K562 (cell line): ENCODE measurements around the gene PICK1. TPM values are rescaled to one million over a fixed set of nuclear protein-coding genes. Genes with fewer than 3 reads are reported as not detected.

Experiments
- ATAC-seq: fragments of 200-7000 bp; cut with Tn5 transposase; 3 replicates; pipeline ENCODE4 v1.9.1; 2020; ENCODE audit warnings: moderate library complexity
- BruUV-seq: library from RNA; stranded (reverse); fragments of 400-500 nt; replicated peaks from 2 replicates; lab custom pipeline; 2021; lab: Mats Ljungman, UMichigan
- CTCF ChIA-PET: fragments of 300-600 bp; formaldehyde crosslinking; extraction: SDS; loops from one replicate; lab custom pipeline; 2021; ENCODE audit warnings: low intra/inter-chr PET ratio; lab: Yijun Ruan, JAX
- POLR2A ChIA-PET: fragments of 300-600, 350-650 bp; sonication (Branson Sonifier 250); formaldehyde crosslinking; extraction: SDS; loops from one replicate; lab custom pipeline; 2021; ENCODE audit warnings: antibody characterized with exemption, inconsistent platforms; lab: Yijun Ruan, JAX
- DNase-seq, 4 experiments: peaks; one replicate each; pipeline versions ENCODE4 v3.0.0 to v3.0.0-alpha.2; 2011 to 2018; ENCODE audit warnings: low spot score in 3 of 4, mixed read lengths in 3 of 4; ENCODE audit errors: extremely low read depth in 1 of 4
- FAIRE-seq: peaks from 2 replicates; lab custom pipeline; 2011; peaks lifted over from hg19 to GRCh38; lab: Jason Lieb, UNC
- H2AFZ ChIP-seq: 2 replicates; pipeline ENCODE4 v1.6.0; 2011; ENCODE audit warnings: low read depth, low read length, control low read depth, inconsistent platforms
- H3K27ac ChIP-seq: fragments of 200-600 bp; 3 replicates; pipeline ENCODE4 v1.8.0; 2011; ENCODE audit warnings: low read depth, mild to moderate bottlenecking, control low read depth, inconsistent platforms, low read length, moderate library complexity, mixed read lengths; ENCODE audit errors: extremely low read depth
- H3K27me3 ChIP-seq, 2 experiments: fragments of 300-600 bp in 1 of 2; 2 replicates in 1 of 2; 3 replicates in 1 of 2; pipeline versions ENCODE4 v1.6.0 to v1.8.0; 2011; ENCODE audit warnings: inconsistent platforms in 2 of 2, low read length in 2 of 2, mild to moderate bottlenecking in 1 of 2, mixed read lengths in 1 of 2, moderate library complexity in 1 of 2; ENCODE audit not compliant: control insufficient read depth in 2 of 2, insufficient read depth in 2 of 2
- H3K36me3 ChIP-seq: fragments of 300-600 bp; 3 replicates; pipeline ENCODE4 v1.8.0; 2011; ENCODE audit warnings: mild to moderate bottlenecking, low read length, inconsistent platforms; ENCODE audit not compliant: control insufficient read depth, insufficient read depth
- H3K4me1 ChIP-seq, 2 experiments: fragments of 200-600 bp in 1 of 2; replicated peaks in 1 of 2; 2 replicates in 1 of 2; 3 replicates in 1 of 2; pipeline versions ENCODE4 v1.5.1 to v1.8.0; 2011; ENCODE audit warnings: inconsistent platforms in 2 of 2, low read length in 2 of 2, mild to moderate bottlenecking in 1 of 2, mixed read lengths in 1 of 2, moderate library complexity in 1 of 2; ENCODE audit not compliant: control insufficient read depth in 2 of 2, insufficient read depth in 2 of 2
- H3K4me2 ChIP-seq: 2 replicates; pipeline ENCODE4 v1.6.1; 2011; ENCODE audit warnings: low read length, control low read depth, inconsistent platforms, mixed read lengths; ENCODE audit not compliant: insufficient read depth
- H3K4me3 ChIP-seq: fragments of 200-600 bp; sonication (generic), shearing (Covaris generic); 2 replicates; pipeline ENCODE4 v1.5.1; 2016; ENCODE audit warnings: control low read depth, inconsistent platforms
- H3K79me2 ChIP-seq: fragments of 200-600 bp; 3 replicates; pipeline ENCODE4 v1.8.0; 2011; ENCODE audit warnings: low read length, inconsistent platforms; ENCODE audit not compliant: control insufficient read depth, insufficient read depth
- H3K9ac ChIP-seq, 2 experiments: 2 replicates each; pipeline versions ENCODE4 v1.6.0 to v1.6.1; 2011; ENCODE audit warnings: low read depth in 2 of 2, low read length in 2 of 2, control low read depth in 1 of 2, inconsistent platforms in 1 of 2, mild to moderate bottlenecking in 1 of 2, mixed read lengths in 1 of 2; ENCODE audit not compliant: insufficient read depth in 1 of 2
- H3K9me1 ChIP-seq: one replicate; pipeline ENCODE4 v1.6.0; 2011; ENCODE audit warnings: inconsistent platforms, mild to moderate bottlenecking, low read length, moderate library complexity; ENCODE audit not compliant: control insufficient read depth, insufficient read depth
- H3K9me3 ChIP-seq: replicated peaks from 2 replicates; pipeline ENCODE4 v1.5.1; 2011; ENCODE audit warnings: low read depth, low read length, inconsistent platforms; ENCODE audit not compliant: control insufficient read depth, insufficient read depth
- H4K20me1 ChIP-seq: replicated peaks from 2 replicates; pipeline ENCODE4 v1.6.1; 2011; ENCODE audit warnings: low read length, inconsistent platforms, mixed read lengths; ENCODE audit not compliant: control insufficient read depth, insufficient read depth
- BMI1 ChIP-seq: fragments of 150-350 bp; IDR thresholded peaks from 2 replicates; pipeline ENCODE4 v1.6.1; 2014; ENCODE audit warnings: low read length
- CTCF ChIP-seq, 3 experiments: IDR thresholded peaks in 2 of 3; conservative IDR thresholded peaks in 1 of 3; 2 replicates each; pipeline ENCODE4 v1.5.1; 2011 to 2012; ENCODE audit warnings: low read length in 3 of 3, mild to moderate bottlenecking in 3 of 3, control low read depth in 2 of 3, improper control_type of control experiment in 1 of 3, inconsistent platforms in 1 of 3, low read depth in 1 of 3, mixed read lengths in 1 of 3, moderate library complexity in 1 of 3; ENCODE audit not compliant: insufficient read depth in 2 of 3
- PRDM10 ChIP-seq: fragments of 450-650 bp; IDR thresholded peaks from 2 replicates; pipeline ENCODE4 v1.6.1; 2018; ENCODE audit not compliant: partially characterized antibody
- WGBS: fragments of 100-300 bp; shearing (Covaris generic); methylation state at CpG from one replicate; pipeline ENCODE4 v1.1.6; 2016; ENCODE audit warnings: low coverage, mixed read lengths; ENCODE audit not compliant: insufficient coverage; ENCODE audit errors: missing lambda C conversion rate; 5-methylcytosine and 5-hydroxymethylcytosine counted together
- in situ Hi-C: fragments of 300-500 bp; cut with MboI; formaldehyde crosslinking; loops from 4 replicates; pipeline ENCODE4 v1.15.0; 2018; ENCODE audit warnings: inconsistent platforms, mixed read lengths
- intact Hi-C: fragments of 100-400 bp; cut with micrococcal nuclease; formaldehyde crosslinking; loops from 2 replicates; pipeline ENCODE4 v1.14.2; 2022
- polyA plus RNA-seq, 8 experiments: library from polyadenylated mRNA; depleted of rRNA in 4 of 8; stranded (reverse) in 5 of 8; unstranded in 3 of 8; fragments of >200 nt; fragmentation: Nextera tagmentation in 2 of 8; fragmentation: Illumina TruSeq in 1 of 8; extraction: Ambion mirVana in 2 of 8; extraction: Trizol in 1 of 8; gene quantifications; 2 replicates each; pipeline versions ENCODE4 v1.2.1 to v1.2.3, GENCODE V29; 2011 to 2014; ENCODE audit warnings: inconsistent platforms in 1 of 8, missing spikeins in 1 of 8
- total RNA-seq, 7 experiments: library from RNA; depleted of rRNA in 6 of 7; stranded (reverse); fragments of >200 nt in 6 of 7; fragmentation: Illumina TruSeq in 2 of 7; extraction: Trizol in 2 of 7; gene quantifications; 2 replicates each; pipeline versions ENCODE4 v1.2.1 to v1.2.3, GENCODE V29; 2011 to 2021; ENCODE audit warnings: low replicate concordance in 1 of 7

PICK1 gene
- total and polyA plus RNA-seq, 9 of the 15 experiments (the other 6 are each of a cell fraction or from before 2014, with no cell fraction given), result 0.06 to 11.0 (median 7.9) TPM; not detected in 1

GRCh38 chr22:38043151-38044039 is 13.8 kb upstream of the PICK1 start:
- intact Hi-C loops, result no loop called here
- WGBS, result 45% methylated on average over 12 of the region's 16 CpGs
- ChIA-PET POLR2A (interaction anchor here (0.6 to 1.8 kb wide), 4 partner anchors 9 to 545 kb away, joined by 3 to 9 read pairs (median 4); no protein-coding TSS in a partner anchor), CTCF (no interaction called here)
- no peaks in the 10 kb centered on the region for H3K9me1 ChIP-seq
- H3K27me3 ChIP-seq, result no peaks in the 10 kb centered on the region
- in situ Hi-C loops, result no loop called here
- H3K4me3 ChIP-seq, result no peak overlapping the region
- H3K36me3 ChIP-seq, result no peaks in the 10 kb centered on the region
- H3K27ac ChIP-seq, result no peak overlapping the region
- BruUV-seq, result no TSS peak
- H3K4me2 ChIP-seq, result no peak overlapping the region
- no peak overlapping the region for H2AFZ ChIP-seq
- ATAC-seq (peak; percentile 81), DNase-seq (peak in 1 of 4 experiments; percentile 33), FAIRE-seq (no peak)
- no peaks in the 10 kb centered on the region for H4K20me1 ChIP-seq
- peaks cover 0 to 21% of the 10 kb centered on the region in 2 experiments; a peak in 3 of 5 replicates for H3K4me1 ChIP-seq
- H3K9me3 ChIP-seq, result no peaks in the 10 kb centered on the region
- peak overlapping the region in 1 of 2 experiments; percentile 35; a peak in 1 of 4 replicates for H3K9ac ChIP-seq
- no peaks in the 10 kb centered on the region for H3K79me2 ChIP-seq
- TF ChIP-seq PRDM10 (peak; percentile 11), BMI1 (no peak), CTCF (IDR thresholded peaks at IDR 0.05 in 2 of 3, conservative IDR thresholded peaks at IDR 0.05 in 1 of 3; ENCODE audit: insufficient read depth in 2 of 3, low read depth in 1 of 3, low read length in 3 of 3) (peak; percentile 31 to 39 (median 38); a peak in 5 of 6 replicates)
